ENCODE data around the gene PSMA3. TPM values are rescaled to one million over a fixed set of nuclear protein-coding genes. Genes with fewer than 3 reads are reported as not detected.

Gene PSMA3
- total and polyA plus RNA-seq, 8 donors: 140 to 238 (median 158) TPM

DNA sequence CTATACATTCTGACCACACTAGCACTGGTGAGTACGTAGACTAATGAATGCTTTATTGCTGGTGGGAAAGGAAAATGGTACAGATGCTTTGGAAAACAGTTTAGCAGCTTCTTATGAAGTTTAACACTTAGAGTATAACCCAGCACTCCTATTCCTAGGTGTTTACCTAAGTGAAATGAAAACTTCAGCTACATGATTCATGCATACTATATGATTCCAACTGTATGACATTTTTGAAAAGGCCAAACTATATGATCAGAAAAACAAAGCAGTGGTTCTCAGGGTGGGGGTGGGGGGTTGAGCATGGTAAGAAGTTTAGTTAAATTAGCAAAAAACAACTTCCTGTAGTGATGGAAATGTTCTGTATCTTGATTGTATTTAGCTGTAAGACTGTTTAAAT, 31.6 kb downstream of the PSMA3 start:
- ATAC-seq (no peak), DNase-seq (no peak)
- H3K4me1 ChIP-seq: peaks cover 8 to 64% of the 10 kb centered on the region in 2 donors
- H3K27me3 ChIP-seq: no peaks in the 10 kb centered on the region
- peak overlapping the region; percentile 11 to 37 for H3K27ac ChIP-seq
- H3K4me3 ChIP-seq: no peak overlapping the region
- no peaks in the 10 kb centered on the region for H3K9me3 ChIP-seq
- TF ChIP-seq, protein P1, sequence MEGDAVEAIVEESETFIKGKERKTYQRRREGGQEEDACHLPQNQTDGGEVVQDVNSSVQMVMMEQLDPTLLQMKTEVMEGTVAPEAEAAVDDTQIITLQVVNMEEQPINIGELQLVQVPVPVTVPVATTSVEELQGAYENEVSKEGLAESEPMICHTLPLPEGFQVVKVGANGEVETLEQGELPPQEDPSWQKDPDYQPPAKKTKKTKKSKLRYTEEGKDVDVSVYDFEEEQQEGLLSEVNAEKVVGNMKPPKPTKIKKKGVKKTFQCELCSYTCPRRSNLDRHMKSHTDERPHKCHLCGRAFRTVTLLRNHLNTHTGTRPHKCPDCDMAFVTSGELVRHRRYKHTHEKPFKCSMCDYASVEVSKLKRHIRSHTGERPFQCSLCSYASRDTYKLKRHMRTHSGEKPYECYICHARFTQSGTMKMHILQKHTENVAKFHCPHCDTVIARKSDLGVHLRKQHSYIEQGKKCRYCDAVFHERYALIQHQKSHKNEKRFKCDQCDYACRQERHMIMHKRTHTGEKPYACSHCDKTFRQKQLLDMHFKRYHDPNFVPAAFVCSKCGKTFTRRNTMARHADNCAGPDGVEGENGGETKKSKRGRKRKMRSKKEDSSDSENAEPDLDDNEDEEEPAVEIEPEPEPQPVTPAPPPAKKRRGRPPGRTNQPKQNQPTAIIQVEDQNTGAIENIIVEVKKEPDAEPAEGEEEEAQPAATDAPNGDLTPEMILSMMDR (IDR thresholded peaks at IDR 0.05): no peak
- H3K36me3 ChIP-seq: peaks cover 0 to 69% of the 10 kb centered on the region in 2 donors
- intact Hi-C loops (cut with DNase I): no loop called here

DNA sequence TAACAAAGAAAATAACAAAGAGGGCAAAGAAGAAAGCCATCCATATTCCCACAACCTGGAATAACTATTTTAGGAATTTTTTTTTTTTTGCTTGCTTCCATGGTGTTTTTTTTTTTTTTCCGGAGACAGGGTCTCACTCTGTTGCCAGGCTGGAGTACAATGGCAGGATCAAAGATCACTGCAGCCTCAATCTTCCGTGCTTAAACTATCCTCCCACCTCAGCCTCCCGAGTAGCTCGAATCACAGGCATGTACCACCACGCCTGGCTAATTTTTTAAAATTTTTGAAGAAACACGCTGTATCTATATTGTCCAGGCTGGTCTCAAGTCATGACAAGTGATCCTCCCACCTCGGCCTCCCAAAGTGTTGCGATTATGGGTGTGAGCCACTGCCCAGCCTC, 33.5 kb downstream of the PSMA3 start:
- TF ChIP-seq, protein P1 (IDR thresholded peaks at IDR 0.05): no peak
- Histone ChIP-seq H3K36me3 (peaks cover 0 to 52% of the 10 kb centered on the region in 2 donors), H3K4me1 (peaks cover 24 to 66% of the 10 kb centered on the region in 2 donors)

DNA sequence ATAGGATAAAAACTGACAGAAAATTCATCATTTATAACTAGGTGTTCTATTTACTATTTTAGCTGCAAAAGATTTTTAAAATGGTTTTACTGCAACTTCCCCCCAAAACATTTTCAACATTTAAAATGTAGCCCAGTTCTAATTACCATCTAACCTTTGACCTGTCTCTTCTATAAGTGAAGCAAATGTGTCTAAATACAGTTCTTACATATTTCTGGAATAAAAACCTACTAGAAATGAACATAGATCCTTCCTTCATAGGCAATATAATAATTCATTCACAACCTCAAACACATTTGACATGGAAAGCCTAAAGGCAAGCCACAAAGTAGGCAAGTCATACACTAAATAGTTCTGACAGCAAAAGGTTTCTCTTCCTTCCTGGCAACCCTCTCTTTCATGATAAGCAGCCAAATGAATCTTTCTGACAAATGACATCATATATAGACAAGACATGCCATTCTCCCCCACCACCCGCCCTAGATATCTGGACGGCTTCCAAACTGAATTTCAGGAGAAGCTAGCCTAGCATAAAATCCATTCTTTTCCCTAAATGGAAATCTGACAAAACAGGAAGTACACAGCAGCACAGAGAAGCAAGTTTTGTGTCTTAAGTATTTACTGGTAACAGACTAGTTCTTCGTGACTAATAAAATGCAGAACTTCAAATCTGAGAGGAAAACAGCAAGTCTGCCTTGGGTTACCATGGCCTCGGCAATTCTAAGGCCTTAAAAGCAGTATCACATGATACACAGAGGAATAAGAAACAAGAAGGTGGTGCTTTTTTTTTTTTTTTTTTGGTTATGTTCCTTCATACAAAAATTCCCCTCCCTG, 36.5 kb downstream of the PSMA3 start:
- intact Hi-C loops (cut with DNase I): no loop called here
- DNase-seq (peak in 1 of 4 donors; percentile 58), ATAC-seq (peak; percentile 86)
- Histone ChIP-seq H3K4me1 (peaks cover 29 to 55% of the 10 kb centered on the region in 2 donors), H3K9me3 (no peaks in the 10 kb centered on the region), H3K27me3 (no peaks in the 10 kb centered on the region), H3K27ac (peak overlapping the region; percentile 85 to 86), H3K4me3 (no peak overlapping the region), H3K36me3 (peaks cover 0 to 67% of the 10 kb centered on the region in 2 donors)
- TF ChIP-seq, protein P1 (IDR thresholded peaks at IDR 0.05): no peak

More for the DNA sequence above, 33.5 kb downstream of the PSMA3 start:
- no peaks in the 10 kb centered on the region for H3K9me3 ChIP-seq
- H3K27ac ChIP-seq: no peak overlapping the region
- no peak for DNase-seq
- intact Hi-C loops (cut with DNase I): no loop called here
- no peaks in the 10 kb centered on the region for H3K27me3 ChIP-seq
- H3K4me3 ChIP-seq: no peak overlapping the region
- ATAC-seq: no peak

DNA sequence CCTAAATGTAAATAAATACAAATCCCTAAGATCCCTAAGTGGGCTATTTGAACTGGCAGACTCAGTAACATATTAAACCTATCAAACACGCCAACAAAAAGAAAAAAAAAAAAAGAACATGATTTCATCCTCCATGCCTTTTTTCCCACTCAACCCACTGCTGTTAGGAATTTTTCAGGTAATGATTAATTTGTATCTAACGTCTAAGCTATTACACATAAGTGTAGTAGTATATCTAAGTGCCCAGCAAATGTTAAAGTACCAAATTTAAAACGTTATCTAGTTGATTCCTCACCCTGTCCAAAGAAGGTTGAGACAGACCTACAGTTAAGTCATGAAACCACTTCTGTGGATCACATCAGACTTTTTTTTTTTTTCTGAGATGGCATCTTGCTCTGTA, 37.3 kb downstream of the PSMA3 start:
- no peak for DNase-seq
- H3K4me1 ChIP-seq: peaks cover 29 to 50% of the 10 kb centered on the region in 2 donors
- TF ChIP-seq, protein P1 (IDR thresholded peaks at IDR 0.05): no peak
- peak overlapping the region; percentile 85 to 86 for H3K27ac ChIP-seq
- H3K27me3 ChIP-seq: no peaks in the 10 kb centered on the region
- intact Hi-C loops (cut with DNase I): no loop called here
- H3K9me3 ChIP-seq: no peaks in the 10 kb centered on the region
- H3K4me3 ChIP-seq: no peak overlapping the region
- ATAC-seq: peak; percentile 55
- peaks cover 0 to 71% of the 10 kb centered on the region in 2 donors for H3K36me3 ChIP-seq

DNA sequence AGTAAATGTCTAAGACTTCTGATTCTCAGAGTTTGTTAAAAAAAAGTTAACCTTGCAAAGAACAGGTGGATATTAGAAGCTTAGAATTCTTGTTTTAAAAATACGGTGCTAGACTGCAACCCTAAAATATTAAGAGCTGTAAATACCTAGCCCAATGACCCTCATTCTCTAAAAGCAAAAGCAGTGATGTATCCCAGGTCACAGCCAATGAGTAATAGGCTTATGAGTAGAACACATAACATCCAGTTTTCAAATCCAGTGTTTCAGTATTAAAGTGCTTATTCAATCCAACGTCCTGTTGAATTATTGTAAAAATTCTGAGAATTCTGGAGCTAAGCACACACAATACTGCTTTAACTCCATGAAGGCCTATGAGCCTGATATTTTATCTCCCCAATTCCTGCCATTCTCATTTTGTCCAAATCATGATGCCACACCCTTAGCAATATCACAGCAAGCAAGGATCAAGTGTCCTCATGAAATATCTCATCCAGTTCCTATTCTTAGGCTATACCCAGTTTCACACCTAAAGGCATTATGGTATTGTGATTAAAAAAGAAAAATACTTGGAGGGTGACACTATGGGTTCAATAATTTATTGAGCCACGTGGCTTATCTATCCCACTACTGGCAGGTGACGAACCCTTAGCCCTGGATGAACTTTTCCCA, 38.4 kb downstream of the PSMA3 start:
- ATAC-seq (no peak), DNase-seq (no peak)
- H3K9me3 ChIP-seq: no peaks in the 10 kb centered on the region
- peaks cover 0 to 68% of the 10 kb centered on the region in 2 donors for H3K36me3 ChIP-seq
- H3K27me3 ChIP-seq: no peaks in the 10 kb centered on the region
- H3K27ac ChIP-seq: peak overlapping the region in 1 of 2 donors; percentile 85
- no peak overlapping the region for H3K4me3 ChIP-seq
- peaks cover 29 to 50% of the 10 kb centered on the region in 2 donors for H3K4me1 ChIP-seq
- intact Hi-C loops (cut with DNase I): no loop called here
- TF ChIP-seq, protein P1 (IDR thresholded peaks at IDR 0.05): no peak

Data from left lung (tissue), 10 donors.